ENCODE data around the gene GLT6D1.

The GLT6D1 gene

DNA sequence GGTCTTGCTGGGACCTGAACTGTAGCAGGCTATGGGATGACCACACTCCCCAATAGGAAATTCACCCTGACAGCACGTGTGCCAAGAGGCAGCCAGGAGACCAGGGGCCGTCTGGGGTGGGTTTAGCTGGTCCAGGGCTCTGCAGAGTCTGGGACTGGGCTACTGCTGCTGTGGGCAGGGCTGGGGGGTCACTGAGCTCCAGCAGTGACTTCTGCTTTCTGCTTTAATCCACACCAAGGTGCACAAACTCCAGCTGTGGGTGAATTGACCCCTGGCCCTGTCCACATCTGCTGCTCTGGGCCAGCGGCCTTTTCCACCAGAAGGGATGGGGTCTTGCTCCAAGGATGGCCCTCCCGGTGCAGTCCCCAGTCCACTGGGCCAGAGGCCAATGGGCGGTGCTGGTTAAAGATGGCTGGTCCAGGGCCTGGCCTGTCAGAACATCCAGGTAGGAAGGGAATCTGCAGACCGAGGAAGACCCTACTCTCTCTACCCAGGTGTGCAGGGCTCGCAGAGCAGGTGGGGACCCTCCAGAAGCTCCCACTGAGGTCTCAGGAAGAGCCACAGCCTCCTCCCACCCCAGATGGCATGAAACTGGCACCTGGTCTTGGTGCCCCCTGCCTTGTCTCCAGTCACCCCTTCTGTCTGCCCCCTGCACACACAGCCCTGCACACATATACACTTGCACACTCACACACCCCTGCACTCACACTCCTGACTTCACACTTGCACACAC is 28.0 kb downstream of the GLT6D1 start:
- no peaks in the 10 kb centered on the region for H3K9me2 ChIP-seq (replicated peaks; ENCODE audit: control insufficient read depth, low read length)
- H3K4me3 ChIP-seq (ENCODE audit: low read length): no peak overlapping the region
- no peaks in the 10 kb centered on the region for H3K36me3 ChIP-seq (ENCODE audit: control insufficient read depth, low read length)
- H3K4me2 ChIP-seq (ENCODE audit: low read length): no peak overlapping the region
- no peak overlapping the region for H3K27ac ChIP-seq (ENCODE audit: low read depth, low read length)
- no peaks in the 10 kb centered on the region for H3K9me3 ChIP-seq (ENCODE audit: control insufficient read depth, insufficient read depth, low read length)
- TF ChIP-seq EZH2phosphoT487 (IDR thresholded peaks at IDR 0.05; ENCODE audit: borderline replicate concordance, low read length): no peak
- TF ChIP-seq, protein P1, sequence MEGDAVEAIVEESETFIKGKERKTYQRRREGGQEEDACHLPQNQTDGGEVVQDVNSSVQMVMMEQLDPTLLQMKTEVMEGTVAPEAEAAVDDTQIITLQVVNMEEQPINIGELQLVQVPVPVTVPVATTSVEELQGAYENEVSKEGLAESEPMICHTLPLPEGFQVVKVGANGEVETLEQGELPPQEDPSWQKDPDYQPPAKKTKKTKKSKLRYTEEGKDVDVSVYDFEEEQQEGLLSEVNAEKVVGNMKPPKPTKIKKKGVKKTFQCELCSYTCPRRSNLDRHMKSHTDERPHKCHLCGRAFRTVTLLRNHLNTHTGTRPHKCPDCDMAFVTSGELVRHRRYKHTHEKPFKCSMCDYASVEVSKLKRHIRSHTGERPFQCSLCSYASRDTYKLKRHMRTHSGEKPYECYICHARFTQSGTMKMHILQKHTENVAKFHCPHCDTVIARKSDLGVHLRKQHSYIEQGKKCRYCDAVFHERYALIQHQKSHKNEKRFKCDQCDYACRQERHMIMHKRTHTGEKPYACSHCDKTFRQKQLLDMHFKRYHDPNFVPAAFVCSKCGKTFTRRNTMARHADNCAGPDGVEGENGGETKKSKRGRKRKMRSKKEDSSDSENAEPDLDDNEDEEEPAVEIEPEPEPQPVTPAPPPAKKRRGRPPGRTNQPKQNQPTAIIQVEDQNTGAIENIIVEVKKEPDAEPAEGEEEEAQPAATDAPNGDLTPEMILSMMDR (IDR thresholded peaks at IDR 0.05; ENCODE audit: low read depth, low read length, poor library complexity, severe bottlenecking): no peak
- no peaks in the 10 kb centered on the region for H4K20me1 ChIP-seq (ENCODE audit: control insufficient read depth, insufficient read depth, low read depth, low read length)
- H3K4me1 ChIP-seq (ENCODE audit: control insufficient read depth, low read length): no peaks in the 10 kb centered on the region
- H3F3A ChIP-seq (ENCODE audit: control insufficient read depth, insufficient read depth): no peaks in the 10 kb centered on the region
- no peaks in the 10 kb centered on the region for H3K79me2 ChIP-seq (ENCODE audit: control insufficient read depth, low read length)
- H3K27me3 ChIP-seq (ENCODE audit: control insufficient read depth, low read length): no peaks in the 10 kb centered on the region

DNA sequence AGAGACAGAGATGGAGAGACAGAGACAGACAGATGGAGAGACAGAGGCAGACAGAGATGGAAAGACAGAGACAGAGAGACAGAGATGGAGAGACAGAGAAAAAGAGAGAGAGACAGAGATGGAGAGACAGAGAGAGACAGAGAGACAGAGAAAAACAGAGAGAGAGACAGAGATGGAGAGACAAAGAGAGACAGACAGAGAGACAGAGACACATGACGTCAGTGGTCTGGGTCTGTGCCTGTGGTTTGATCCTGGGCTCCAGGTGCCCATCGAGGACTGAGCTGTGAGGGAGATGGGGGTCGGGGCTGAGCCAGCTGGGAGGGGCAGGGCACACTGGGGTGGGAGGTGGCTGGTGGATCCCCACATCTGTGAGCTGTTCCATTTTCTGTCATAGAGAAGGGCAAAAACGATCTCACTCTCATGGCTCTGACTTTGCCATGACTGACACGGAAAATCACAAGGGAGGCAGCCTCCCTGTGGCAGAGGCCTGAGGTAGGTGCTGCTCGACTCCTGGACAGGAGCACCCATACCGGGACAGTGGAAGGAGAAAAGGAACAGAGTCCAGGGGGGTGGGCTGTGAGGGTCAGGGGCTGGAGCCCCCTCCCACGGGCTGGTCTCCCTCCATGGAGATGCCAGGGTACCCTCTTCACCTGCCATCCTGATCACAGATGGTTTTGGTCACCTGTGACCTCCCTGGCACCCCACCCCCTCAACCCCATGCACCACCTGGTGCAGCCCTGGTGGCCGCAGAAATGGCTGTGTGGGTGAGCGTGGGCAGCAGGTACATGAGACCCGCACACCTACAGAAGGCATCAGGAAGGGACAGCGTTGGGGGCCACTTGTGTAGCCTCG is 28.8 kb downstream of the GLT6D1 start:
- Histone ChIP-seq H3K4me2 (ENCODE audit: low read length) (no peak overlapping the region), H3K36me3 (ENCODE audit: control insufficient read depth, low read length) (no peaks in the 10 kb centered on the region), H3K9me3 (ENCODE audit: control insufficient read depth, insufficient read depth, low read length) (no peaks in the 10 kb centered on the region), H3K27me3 (ENCODE audit: control insufficient read depth, low read length) (no peaks in the 10 kb centered on the region), H3K27ac (ENCODE audit: low read depth, low read length) (no peak overlapping the region), H4K20me1 (ENCODE audit: control insufficient read depth, insufficient read depth, low read depth, low read length) (no peaks in the 10 kb centered on the region), H3K4me3 (ENCODE audit: low read length) (no peak overlapping the region), H3K79me2 (ENCODE audit: control insufficient read depth, low read length) (no peaks in the 10 kb centered on the region), H3K4me1 (ENCODE audit: control insufficient read depth, low read length) (no peaks in the 10 kb centered on the region), H3F3A (ENCODE audit: control insufficient read depth, insufficient read depth) (no peaks in the 10 kb centered on the region), H3K9me2 (replicated peaks; ENCODE audit: control insufficient read depth, low read length) (no peaks in the 10 kb centered on the region)
- TF ChIP-seq EZH2phosphoT487 (IDR thresholded peaks at IDR 0.05; ENCODE audit: borderline replicate concordance, low read length): no peak
- TF ChIP-seq, protein P1 (IDR thresholded peaks at IDR 0.05; ENCODE audit: low read depth, low read length, poor library complexity, severe bottlenecking): no peak

DNA sequence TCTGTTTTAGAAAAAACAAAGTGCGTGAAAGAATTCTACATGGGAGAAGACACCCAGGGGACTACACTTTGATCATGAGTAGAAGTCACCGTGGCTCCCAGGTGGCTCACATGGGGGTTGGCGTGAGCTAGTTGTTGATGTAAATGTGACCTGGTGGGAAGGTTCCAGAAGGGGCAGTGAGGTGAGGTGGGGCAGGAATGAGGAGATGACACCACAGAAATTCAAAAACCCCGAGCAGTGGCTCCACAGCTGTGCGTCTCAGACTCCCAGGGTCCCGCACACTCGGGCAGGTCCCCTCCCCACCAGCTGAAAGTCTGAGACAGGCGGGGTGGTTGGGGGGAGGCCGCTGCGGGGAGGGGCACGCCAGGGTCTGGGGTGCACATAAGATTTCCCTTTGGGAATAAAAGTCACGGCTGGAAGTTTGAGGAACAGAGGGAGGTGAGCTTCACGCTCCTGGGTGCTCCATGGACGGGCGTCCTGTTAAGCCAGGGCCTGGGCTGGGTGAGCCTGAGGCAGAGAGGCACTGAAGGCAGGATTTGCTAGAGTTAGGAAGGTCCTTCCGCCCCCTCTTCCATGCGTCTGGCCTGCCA is 29.9 kb downstream of the GLT6D1 start:
- TF ChIP-seq, protein P1 (IDR thresholded peaks at IDR 0.05; ENCODE audit: low read depth, low read length, poor library complexity, severe bottlenecking): no peak
- no peak for TF ChIP-seq EZH2phosphoT487 (IDR thresholded peaks at IDR 0.05; ENCODE audit: borderline replicate concordance, low read length)

More for the DNA sequence above, 29.9 kb downstream of the GLT6D1 start:
- no peak overlapping the region for H3K4me3 ChIP-seq (ENCODE audit: low read length)
- no peaks in the 10 kb centered on the region for H3F3A ChIP-seq (ENCODE audit: control insufficient read depth, insufficient read depth)
- H3K27ac ChIP-seq (ENCODE audit: low read depth, low read length): no peak overlapping the region
- H3K79me2 ChIP-seq (ENCODE audit: control insufficient read depth, low read length): no peaks in the 10 kb centered on the region
- no peaks in the 10 kb centered on the region for H4K20me1 ChIP-seq (ENCODE audit: control insufficient read depth, insufficient read depth, low read depth, low read length)
- no peaks in the 10 kb centered on the region for H3K27me3 ChIP-seq (ENCODE audit: control insufficient read depth, low read length)
- H3K9me2 ChIP-seq (replicated peaks; ENCODE audit: control insufficient read depth, low read length): no peaks in the 10 kb centered on the region
- H3K4me2 ChIP-seq (ENCODE audit: low read length): no peak overlapping the region
- no peaks in the 10 kb centered on the region for H3K9me3 ChIP-seq (ENCODE audit: control insufficient read depth, insufficient read depth, low read length)
- H3K4me1 ChIP-seq (ENCODE audit: control insufficient read depth, low read length): no peaks in the 10 kb centered on the region
- H3K36me3 ChIP-seq (ENCODE audit: control insufficient read depth, low read length): no peaks in the 10 kb centered on the region

Measured in DOHH2 (cell line).